H9 (cell line): Measurements from ENCODE around the gene METRN. TPM values are rescaled to one million over a fixed set of nuclear protein-coding genes. Genes with fewer than 3 reads are reported as not detected.

ENCODE experiments used
- DNase-seq: peaks from one replicate; pipeline ENCODE4 v3.0.0-alpha.2; 2017
- H2AFZ ChIP-seq: one replicate; pipeline ENCODE4 v1.6.1; 2013; ENCODE audit warnings: mild to moderate bottlenecking, low read length, control low read depth, moderate library complexity
- H2AK5ac ChIP-seq: 2 replicates; pipeline ENCODE4 v1.6.1; 2013; ENCODE audit warnings: low read length, control low read depth, mixed read lengths; ENCODE audit not compliant: insufficient read length
- H2BK120ac ChIP-seq: one replicate; pipeline ENCODE4 v1.6.1; 2013; ENCODE audit warnings: low read depth, mild to moderate bottlenecking, low read length, control low read depth, inconsistent platforms; ENCODE audit not compliant: poor library complexity, severe bottlenecking
- H2BK12ac ChIP-seq: 2 replicates; pipeline ENCODE4 v1.6.1; 2013; ENCODE audit warnings: low read length, control low read depth, mixed read lengths, low read depth; ENCODE audit not compliant: insufficient read length
- H2BK15ac ChIP-seq: 2 replicates; pipeline ENCODE4 v1.6.1; 2013; ENCODE audit warnings: low read depth, low read length, control low read depth
- H2BK20ac ChIP-seq: one replicate; pipeline ENCODE4 v1.6.1; 2013; ENCODE audit warnings: low read depth, mild to moderate bottlenecking, low read length, control low read depth, inconsistent platforms; ENCODE audit not compliant: poor library complexity, severe bottlenecking
- H2BK5ac ChIP-seq: 2 replicates; pipeline ENCODE4 v1.6.1; 2013; ENCODE audit warnings: low read length, control low read depth, mixed read lengths; ENCODE audit not compliant: insufficient read length
- H3K14ac ChIP-seq: 2 replicates; pipeline ENCODE4 v1.6.1; 2013; ENCODE audit warnings: low read length, control low read depth; ENCODE audit not compliant: insufficient read depth
- H3K18ac ChIP-seq: 2 replicates; pipeline ENCODE4 v1.6.1; 2013; ENCODE audit warnings: low read depth, mild to moderate bottlenecking, mixed read lengths, low read length, control low read depth; ENCODE audit not compliant: insufficient read length
- H3K23ac ChIP-seq: 2 replicates; pipeline ENCODE4 v1.6.1; 2013; ENCODE audit warnings: low read length, control low read depth, mixed read lengths, low read depth; ENCODE audit not compliant: insufficient read length
- H3K23me2 ChIP-seq: 2 replicates; pipeline ENCODE4 v1.6.1; 2013; ENCODE audit warnings: low read depth, mild to moderate bottlenecking, mixed read lengths, low read length, control low read depth; ENCODE audit not compliant: insufficient read length, poor library complexity, severe bottlenecking
- H3K27ac ChIP-seq: 2 replicates; pipeline ENCODE4 v1.5.1; 2013; ENCODE audit warnings: low read length, control low read depth, mixed read lengths, low read depth; ENCODE audit not compliant: insufficient read length
- H3K27me3 ChIP-seq: 2 replicates; pipeline ENCODE4 v1.6.1; 2013; ENCODE audit warnings: low read length, control low read depth, inconsistent platforms; ENCODE audit not compliant: insufficient read depth
- H3K4ac ChIP-seq: 2 replicates; pipeline ENCODE4 v1.6.1; 2013; ENCODE audit warnings: low read depth, mild to moderate bottlenecking, control low read depth, inconsistent platforms, low read length, moderate library complexity
- H3K4me1 ChIP-seq: 2 replicates; pipeline ENCODE4 v1.6.1; 2013; ENCODE audit warnings: low read length, control low read depth, inconsistent platforms; ENCODE audit not compliant: insufficient read depth
- H3K4me2 ChIP-seq: 2 replicates; pipeline ENCODE4 v1.6.1; 2013; ENCODE audit warnings: low read length, control low read depth, mixed read lengths; ENCODE audit not compliant: insufficient read length, insufficient read depth
- H3K56ac ChIP-seq: 2 replicates; pipeline ENCODE4 v1.6.1; 2013; ENCODE audit warnings: low read depth, mild to moderate bottlenecking, mixed read lengths, low read length, control low read depth; ENCODE audit not compliant: insufficient read length
- H3K79me1 ChIP-seq: 2 replicates; pipeline ENCODE4 v1.6.1; 2013; ENCODE audit warnings: low read depth, mild to moderate bottlenecking, moderate library complexity, low read length, control low read depth, inconsistent platforms; ENCODE audit not compliant: insufficient read depth, poor library complexity, severe bottlenecking
- H3K79me2 ChIP-seq: 2 replicates; pipeline ENCODE4 v1.6.1; 2013; ENCODE audit warnings: low read length, control low read depth, inconsistent platforms; ENCODE audit not compliant: insufficient read depth
- H3K9ac ChIP-seq: 2 replicates; pipeline ENCODE4 v1.6.1; 2013; ENCODE audit warnings: low read length, control low read depth, mixed read lengths; ENCODE audit not compliant: insufficient read length; ENCODE audit errors: extremely low read depth
- H3K9me3 ChIP-seq: one replicate; pipeline ENCODE4 v1.6.1; 2013; ENCODE audit warnings: low read depth, low read length, inconsistent platforms; ENCODE audit not compliant: control insufficient read depth
- H3T11ph ChIP-seq: one replicate; pipeline ENCODE4 v1.6.1; 2013; ENCODE audit warnings: mild to moderate bottlenecking, low read length, control low read depth, inconsistent platforms
- H4K20me1 ChIP-seq: one replicate; pipeline ENCODE4 v1.6.1; 2013; ENCODE audit not compliant: control insufficient read depth, insufficient read length, insufficient read depth
- H4K5ac ChIP-seq: 2 replicates; pipeline ENCODE4 v1.6.1; 2013; ENCODE audit warnings: low read depth, mild to moderate bottlenecking, mixed read lengths, low read length, control low read depth; ENCODE audit not compliant: insufficient read length
- H4K8ac ChIP-seq: replicated peaks from 2 replicates; pipeline ENCODE4 v1.6.1; 2013; ENCODE audit warnings: low read length, control low read depth, mixed read lengths, low read depth; ENCODE audit not compliant: insufficient read length
- H4K91ac ChIP-seq: 2 replicates; pipeline ENCODE4 v1.6.1; 2013; ENCODE audit warnings: low read depth, mild to moderate bottlenecking, moderate library complexity, mixed read lengths, low read length, control low read depth; ENCODE audit not compliant: insufficient read length
- H3K27ac Mint-ChIP-seq, 3 experiments: 2 replicates in 2 of 3; 3 replicates in 1 of 3; pipeline ENCODE4 v1.8.0; 2020 to 2021; ENCODE audit warnings: mixed read lengths in 3 of 3, mild to moderate bottlenecking in 1 of 3, moderate library complexity in 1 of 3
- H3K27me3 Mint-ChIP-seq: 2 replicates; pipeline ENCODE4 v1.8.0; 2021; ENCODE audit warnings: low read depth, mild to moderate bottlenecking, moderate library complexity, mixed read lengths
- H3K36me3 Mint-ChIP-seq, 3 experiments: 2 replicates in 2 of 3; 3 replicates in 1 of 3; pipeline ENCODE4 v1.8.0; 2020 to 2021; ENCODE audit warnings: low read depth in 3 of 3, mixed read lengths in 3 of 3; ENCODE audit not compliant: insufficient read depth in 1 of 3
- H3K4me1 Mint-ChIP-seq, 2 experiments: 2 replicates each; pipeline ENCODE4 v1.8.0; 2020; ENCODE audit warnings: mixed read lengths in 2 of 2
- H3K4me3 Mint-ChIP-seq, 2 experiments: 2 replicates in 1 of 2; 3 replicates in 1 of 2; pipeline ENCODE4 v1.8.0; 2020 to 2021; ENCODE audit warnings: mild to moderate bottlenecking in 2 of 2, mixed read lengths in 2 of 2, moderate library complexity in 1 of 2
- H3K9me3 Mint-ChIP-seq, 2 experiments: 2 replicates in 1 of 2; 3 replicates in 1 of 2; pipeline ENCODE4 v1.8.0; 2020; ENCODE audit warnings: mild to moderate bottlenecking in 2 of 2, mixed read lengths in 2 of 2, moderate library complexity in 1 of 2
- CTCF ChIP-seq: fragments of 200-600 bp; sonication (generic); conservative IDR thresholded peaks from 3 replicates; pipeline ENCODE4 v1.8.0; 2021; ENCODE audit warnings: antibody characterized with exemption, mild to moderate bottlenecking
- WGBS: extraction: QIAGEN DNeasy Blood & Tissue Kit; methylation state at CpG from one replicate; pipeline ENCODE4 v1.1.7; 2013; ENCODE audit warnings: missing lambda C conversion rate, low lambda C conversion rate, mixed read lengths; ENCODE audit not compliant: insufficient read length; ENCODE audit errors: extremely low coverage; 5-methylcytosine and 5-hydroxymethylcytosine counted together
- total RNA-seq: library from RNA; stranded (reverse); gene quantifications from 2 replicates; pipeline ENCODE4 v1.2.1, GENCODE V29; 2021

The METRN gene
- total RNA-seq, 1 experiment from 2014 or later = 26.2 TPM

- H3T11ph ChIP-seq = no peak overlapping the region
- no peak for DNase-seq
- no peak overlapping the region for H4K91ac ChIP-seq
- no peaks in the 10 kb centered on the region for H3K9me3 ChIP-seq
- no peak overlapping the region for H3K4ac ChIP-seq
- H2BK15ac ChIP-seq = no peak overlapping the region
- H4K8ac ChIP-seq = no peak overlapping the region
- H3K79me2 ChIP-seq = no peaks in the 10 kb centered on the region
- H3K27ac Mint-ChIP-seq = no peak overlapping the region
- no peak overlapping the region for H3K4me3 Mint-ChIP-seq
- H2AK5ac ChIP-seq = no peak overlapping the region
- H3K36me3 Mint-ChIP-seq = no peaks in the 10 kb centered on the region
- no peak overlapping the region for H2BK120ac ChIP-seq
- TF ChIP-seq CTCF = no peak
- H3K4me1 Mint-ChIP-seq = peaks cover 0 to 3% of the 10 kb centered on the region in 2 experiments; a peak in 1 of 4 replicates
- H3K14ac ChIP-seq = no peak overlapping the region
- H2BK5ac ChIP-seq = no peak overlapping the region
- H3K27ac ChIP-seq = no peak overlapping the region
- H3K9me3 Mint-ChIP-seq = no peaks in the 10 kb centered on the region; a peak in 1 of 5 replicates
- H3K27me3 Mint-ChIP-seq = peaks cover 3% of the 10 kb centered on the region
- H3K4me2 ChIP-seq = no peak overlapping the region
- H3K79me1 ChIP-seq = no peaks in the 10 kb centered on the region
- no peak overlapping the region for H3K18ac ChIP-seq
- H3K56ac ChIP-seq = no peak overlapping the region
- no peak overlapping the region for H2AFZ ChIP-seq
- H3K23me2 ChIP-seq = no peaks in the 10 kb centered on the region
- no CpG with 5 or more reads among the region's 29 CpGs for WGBS
- H3K27me3 ChIP-seq = no peaks in the 10 kb centered on the region
- H3K9ac ChIP-seq = no peak overlapping the region
- H3K4me1 ChIP-seq = no peaks in the 10 kb centered on the region
- H3K23ac ChIP-seq = no peak overlapping the region
- H2BK12ac ChIP-seq = no peak overlapping the region
- no peaks in the 10 kb centered on the region for H4K20me1 ChIP-seq
- no peak overlapping the region for H4K5ac ChIP-seq
- H2BK20ac ChIP-seq = no peak overlapping the region
Observed at GRCh38 chr16:766008-766819, 51.3 kb downstream of the METRN start.
